HL-60/S4 (cell line): ENCODE measurements around the gene MFAP3L.
"Not testable (repeated sequence)": the region's sequence is repeated elsewhere in the genome, so short reads cannot be mapped to it uniquely, and the experiment has no call there.

Experiments used
- in situ Hi-C: fragments of 300-500 bp; cut with MboI; formaldehyde crosslinking; loops from 2 replicates; pipeline ENCODE4 v1.14.3; 2022; ENCODE audit warnings: low sequenced_read_pairs

Gene MFAP3L

GRCh38 chr4:169952236-169953002 lies 73.8 kb downstream of the MFAP3L start:
- in situ Hi-C loops = no loop called here

GRCh38 chr4:169948271-169948670 lies 77.9 kb downstream of the MFAP3L start:
- in situ Hi-C loops = no loop called here

GRCh38 chr4:169945636-169946035 lies 80.6 kb downstream of the MFAP3L start:
- in situ Hi-C loops = no loop called here

- in situ Hi-C loops = not testable (repeated sequence)
Observed at GRCh38 chr4:169943601-169944000, 82.6 kb downstream of the MFAP3L start.

GRCh38 chr4:169941141-169941540 lies 85.1 kb downstream of the MFAP3L start:
- in situ Hi-C loops = no loop called here

- in situ Hi-C loops = no loop called here
Observed at GRCh38 chr4:169940460-169940859, 85.7 kb downstream of the MFAP3L start.
